Nephron progenitor cell (in vitro differentiated cells): Measurements from ENCODE around the gene NECAB2.
"Not testable (repeated sequence)": the region's sequence is repeated elsewhere in the genome, so short reads cannot be mapped to it uniquely, and the experiment has no call there.

Experiments used
- DNase-seq: peaks from one replicate; pipeline ENCODE4 v3.0.0; 2021
- H3K27ac Mint-ChIP-seq: 2 replicates; pipeline ENCODE4 v1.8.0; 2021; ENCODE audit warnings: mild to moderate bottlenecking, moderate library complexity, mixed read lengths
- H3K27me3 Mint-ChIP-seq: 2 replicates; pipeline ENCODE4 v1.8.0; 2021; ENCODE audit warnings: mild to moderate bottlenecking, low read depth, mixed read lengths; ENCODE audit not compliant: poor library complexity
- H3K36me3 Mint-ChIP-seq: 2 replicates; pipeline ENCODE4 v1.8.0; 2021; ENCODE audit warnings: low read depth, mixed read lengths
- H3K4me1 Mint-ChIP-seq: 2 replicates; pipeline ENCODE4 v1.8.0; 2021; ENCODE audit warnings: mixed read lengths
- H3K4me3 Mint-ChIP-seq: 2 replicates; pipeline ENCODE4 v1.8.0; 2021; ENCODE audit warnings: mild to moderate bottlenecking, moderate library complexity, mixed read lengths
- H3K9me3 Mint-ChIP-seq: 2 replicates; pipeline ENCODE4 v1.8.0; 2021; ENCODE audit warnings: mild to moderate bottlenecking, moderate library complexity, mixed read lengths
- TF ChIP-seq, protein P1 (sequence below): fragments of 200-600 bp; sonication (generic); IDR thresholded peaks from 2 replicates; pipeline ENCODE4 v1.5.0; 2021; ENCODE audit warnings: antibody characterized with exemption

Gene NECAB2

DNA sequence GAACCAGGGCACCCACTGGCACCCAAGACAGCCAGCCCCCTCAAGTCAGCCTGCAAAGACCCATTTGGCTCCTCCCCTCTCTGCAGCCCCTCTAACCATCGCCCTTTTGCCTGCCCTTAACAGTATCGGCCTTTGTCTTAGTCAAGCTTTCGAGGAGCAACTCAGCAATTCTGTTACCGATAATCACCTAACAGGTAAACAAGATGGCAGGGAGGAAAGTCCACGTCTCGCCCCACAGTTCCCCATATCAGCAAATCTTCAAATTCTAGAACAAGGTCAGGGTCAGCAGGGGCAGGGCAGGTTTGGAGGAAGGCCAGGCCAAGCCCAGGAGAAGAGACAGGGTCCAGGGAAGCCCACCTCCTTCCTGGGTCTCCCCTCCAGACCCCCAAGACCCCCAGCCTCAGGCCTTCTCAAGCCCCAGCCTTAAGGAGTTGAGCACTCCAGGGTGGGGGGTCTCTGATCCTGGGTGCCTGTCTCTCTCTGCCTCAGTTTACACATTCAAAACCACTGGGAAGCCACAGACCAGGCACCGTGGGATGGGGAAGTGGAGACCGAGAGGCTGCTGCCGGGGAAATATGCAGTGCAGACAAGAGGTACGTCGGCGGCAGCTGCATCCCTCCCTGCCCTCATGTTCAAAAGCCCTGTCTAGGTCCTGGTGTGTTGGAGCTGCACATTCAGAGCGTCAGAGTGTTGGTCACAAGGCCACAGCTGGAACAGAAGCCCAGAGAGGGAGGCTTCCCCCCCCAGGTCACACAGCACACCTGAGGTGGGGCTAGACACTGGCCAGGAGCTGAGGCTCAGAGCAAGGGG lies 18.9 kb upstream of the NECAB2 start:
- H3K27me3 Mint-ChIP-seq: peaks cover 13% of the 10 kb centered on the region
- DNase-seq: no peak
- H3K4me1 Mint-ChIP-seq: peaks cover 12% of the 10 kb centered on the region
- H3K9me3 Mint-ChIP-seq: no peaks in the 10 kb centered on the region
- H3K4me3 Mint-ChIP-seq: no peak overlapping the region
- no peaks in the 10 kb centered on the region for H3K36me3 Mint-ChIP-seq
- TF ChIP-seq, protein P1, sequence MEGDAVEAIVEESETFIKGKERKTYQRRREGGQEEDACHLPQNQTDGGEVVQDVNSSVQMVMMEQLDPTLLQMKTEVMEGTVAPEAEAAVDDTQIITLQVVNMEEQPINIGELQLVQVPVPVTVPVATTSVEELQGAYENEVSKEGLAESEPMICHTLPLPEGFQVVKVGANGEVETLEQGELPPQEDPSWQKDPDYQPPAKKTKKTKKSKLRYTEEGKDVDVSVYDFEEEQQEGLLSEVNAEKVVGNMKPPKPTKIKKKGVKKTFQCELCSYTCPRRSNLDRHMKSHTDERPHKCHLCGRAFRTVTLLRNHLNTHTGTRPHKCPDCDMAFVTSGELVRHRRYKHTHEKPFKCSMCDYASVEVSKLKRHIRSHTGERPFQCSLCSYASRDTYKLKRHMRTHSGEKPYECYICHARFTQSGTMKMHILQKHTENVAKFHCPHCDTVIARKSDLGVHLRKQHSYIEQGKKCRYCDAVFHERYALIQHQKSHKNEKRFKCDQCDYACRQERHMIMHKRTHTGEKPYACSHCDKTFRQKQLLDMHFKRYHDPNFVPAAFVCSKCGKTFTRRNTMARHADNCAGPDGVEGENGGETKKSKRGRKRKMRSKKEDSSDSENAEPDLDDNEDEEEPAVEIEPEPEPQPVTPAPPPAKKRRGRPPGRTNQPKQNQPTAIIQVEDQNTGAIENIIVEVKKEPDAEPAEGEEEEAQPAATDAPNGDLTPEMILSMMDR: no peak
- H3K27ac Mint-ChIP-seq: no peak overlapping the region

DNA sequence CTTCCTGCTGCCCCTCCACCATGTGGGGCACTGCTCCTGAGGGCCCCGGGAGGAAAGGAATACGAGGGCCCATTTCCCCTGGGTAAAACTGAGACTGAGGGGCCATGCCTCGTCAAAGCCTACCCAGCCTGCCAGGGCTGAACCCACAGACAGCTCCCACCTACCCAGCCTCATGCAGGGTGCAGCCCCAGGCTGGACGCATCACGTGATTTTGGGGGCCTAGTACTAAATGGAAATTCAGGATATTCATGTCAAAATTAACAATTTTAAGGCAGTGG lies 18.4 kb upstream of the NECAB2 start:
- Mint-ChIP-seq H3K4me3 (no peak overlapping the region), H3K9me3 (no peaks in the 10 kb centered on the region), H3K27me3 (peaks cover 18% of the 10 kb centered on the region), H3K27ac (no peak overlapping the region), H3K4me1 (peaks cover 18% of the 10 kb centered on the region), H3K36me3 (no peaks in the 10 kb centered on the region)
- TF ChIP-seq, protein P1: no peak
- DNase-seq: no peak

DNA sequence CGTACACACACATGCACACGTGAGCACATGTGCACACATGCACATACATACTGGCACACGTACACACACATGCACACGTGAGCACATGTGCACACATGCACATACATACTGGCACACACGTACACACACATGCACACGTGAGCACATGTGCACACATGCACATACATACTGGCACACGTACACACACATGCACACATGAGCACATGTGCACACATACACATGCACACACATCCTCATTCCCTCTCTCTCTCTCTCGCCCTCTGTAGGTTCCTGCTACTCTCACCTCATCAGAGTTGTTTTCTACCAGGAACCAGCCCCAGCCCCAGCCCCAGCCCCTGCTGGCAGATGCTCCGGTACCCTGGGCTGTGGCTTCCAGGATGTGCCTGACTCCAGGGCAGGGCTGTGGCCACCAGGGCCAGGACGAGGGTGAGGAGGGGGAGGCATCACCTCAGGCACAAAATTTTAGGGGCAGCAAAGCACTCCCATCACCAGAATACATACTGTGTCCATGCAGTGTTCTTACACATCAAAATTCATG lies 17.1 kb upstream of the NECAB2 start:
- not testable (repeated sequence) for H3K36me3 Mint-ChIP-seq, H3K27ac Mint-ChIP-seq, H3K4me3 Mint-ChIP-seq, DNase-seq, H3K9me3 Mint-ChIP-seq
- Mint-ChIP-seq H3K4me1 (peaks cover 18% of the 10 kb centered on the region), H3K27me3 (peaks cover 21% of the 10 kb centered on the region)

DNA sequence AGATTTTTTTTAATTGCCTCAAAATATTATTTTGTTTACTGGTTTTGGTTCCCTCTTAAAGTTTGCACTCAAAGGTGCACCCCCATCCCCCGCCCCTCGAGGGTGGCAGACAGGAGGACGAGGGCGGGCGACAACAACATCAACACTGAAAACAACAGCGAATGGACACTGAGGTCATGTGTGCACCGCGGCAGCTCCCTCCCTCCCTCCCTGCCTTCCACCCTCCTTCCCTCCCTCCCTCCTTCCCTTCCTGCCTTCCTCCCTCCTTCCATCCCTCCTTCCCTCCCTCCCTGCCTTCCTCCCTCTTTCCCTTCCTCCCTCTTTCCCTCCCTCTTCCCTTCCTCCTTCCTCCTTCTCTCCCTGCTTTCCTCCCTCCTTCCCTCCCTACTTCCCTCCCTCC lies 16.5 kb upstream of the NECAB2 start:
- H3K4me1 Mint-ChIP-seq: peaks cover 17% of the 10 kb centered on the region

DNA sequence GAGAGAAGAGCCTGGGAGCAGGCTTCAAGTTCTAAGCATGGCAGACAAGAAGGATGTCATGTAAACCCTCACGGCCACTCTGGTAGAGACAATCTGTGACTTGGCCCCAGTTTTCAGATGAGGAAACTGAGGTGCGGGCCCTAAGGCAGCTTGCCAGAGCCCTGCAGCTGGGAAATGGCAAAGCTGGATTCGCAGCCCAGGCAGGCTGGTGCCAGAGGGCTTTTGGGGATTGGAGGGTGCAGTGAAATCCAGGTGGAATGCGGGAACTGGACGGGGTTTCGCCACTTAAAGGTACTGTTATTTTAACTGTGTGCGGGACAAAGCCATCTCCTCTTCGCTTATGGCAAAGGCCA lies 15.5 kb upstream of the NECAB2 start:
- TF ChIP-seq, protein P1: no peak
- no peak for DNase-seq
- H3K9me3 Mint-ChIP-seq: no peaks in the 10 kb centered on the region
- peaks cover 21% of the 10 kb centered on the region for H3K27me3 Mint-ChIP-seq
- no peak overlapping the region for H3K4me3 Mint-ChIP-seq
- no peaks in the 10 kb centered on the region for H3K36me3 Mint-ChIP-seq
- H3K27ac Mint-ChIP-seq: no peak overlapping the region
- peaks cover 13% of the 10 kb centered on the region for H3K4me1 Mint-ChIP-seq

More for the DNA sequence above, 16.5 kb upstream of the NECAB2 start:
- Mint-ChIP-seq H3K27ac (no peak overlapping the region), H3K4me3 (no peak overlapping the region), H3K9me3 (no peaks in the 10 kb centered on the region), H3K36me3 (no peaks in the 10 kb centered on the region), H3K27me3 (peaks cover 21% of the 10 kb centered on the region)
- TF ChIP-seq, protein P1: no peak
- no peak for DNase-seq

DNA sequence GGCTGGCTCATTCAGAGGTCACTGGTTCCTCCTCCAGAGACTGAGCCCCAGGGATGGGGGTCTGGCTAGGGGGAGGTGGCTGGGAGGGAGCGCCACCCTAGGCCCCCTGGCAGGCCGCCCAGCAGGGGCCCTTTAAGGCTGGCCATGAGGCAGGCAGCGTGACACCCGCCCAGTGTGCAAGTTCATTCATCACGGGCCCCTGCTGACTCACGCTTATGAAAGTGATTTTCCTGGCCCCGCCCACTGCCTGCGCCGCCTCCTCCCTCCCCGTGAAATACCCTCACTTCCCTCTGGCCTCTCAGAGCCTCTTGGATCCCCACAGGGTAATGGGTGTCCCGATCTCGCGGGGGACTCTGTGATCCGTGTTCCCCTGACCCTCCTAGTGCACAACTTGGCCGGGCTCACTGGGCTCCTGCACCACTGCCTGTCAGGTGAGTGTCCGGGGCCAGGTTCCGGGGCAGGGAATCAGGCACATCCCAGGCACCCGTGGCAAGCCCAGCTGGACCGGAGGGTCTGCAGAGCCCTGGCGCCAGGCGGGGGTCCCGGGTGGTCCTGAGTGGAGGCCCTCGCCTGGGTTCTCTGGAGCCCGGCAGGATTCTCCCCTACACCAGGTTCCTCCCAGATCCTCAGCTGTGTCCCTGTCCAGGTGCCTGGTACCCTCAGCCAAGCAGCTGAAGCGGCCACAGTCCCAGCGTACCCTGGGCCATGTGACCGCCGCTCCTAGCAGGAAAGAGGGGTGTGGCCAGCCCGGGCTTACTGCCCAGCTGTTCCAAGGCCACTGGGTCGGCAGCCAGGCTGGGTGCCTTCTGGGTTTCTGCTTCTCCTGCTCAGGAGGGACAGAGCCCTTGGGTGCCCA lies 14.9 kb upstream of the NECAB2 start, which contains the start of gene OSGIN1:
Gene OSGIN1, plus strand, starts transcription at position 301 of the 856 bp plus-strand sequence. CDS start 4,432 bp downstream, outside the sequence.
- Mint-ChIP-seq H3K9me3 (no peaks in the 10 kb centered on the region), H3K4me3 (peak within 1 kb of the TSS; percentile 68), H3K27ac (no peak within 1 kb of the TSS), H3K36me3 (no peaks in the 10 kb centered on the region), H3K27me3 (peaks cover 21% of the 10 kb centered on the region), H3K4me1 (peaks cover 13% of the 10 kb centered on the region)
- TF ChIP-seq, protein P1: no peak
- peak; percentile 59 for DNase-seq
